ENCODE measurements around the gene TRAP1. TPM values are rescaled to one million over a fixed set of nuclear protein-coding genes. Genes with fewer than 3 reads are reported as not detected.

The TRAP1 gene
- total RNA-seq, 4 donors from 2014 or later = 75.7 to 147 (median 116) TPM

DNA sequence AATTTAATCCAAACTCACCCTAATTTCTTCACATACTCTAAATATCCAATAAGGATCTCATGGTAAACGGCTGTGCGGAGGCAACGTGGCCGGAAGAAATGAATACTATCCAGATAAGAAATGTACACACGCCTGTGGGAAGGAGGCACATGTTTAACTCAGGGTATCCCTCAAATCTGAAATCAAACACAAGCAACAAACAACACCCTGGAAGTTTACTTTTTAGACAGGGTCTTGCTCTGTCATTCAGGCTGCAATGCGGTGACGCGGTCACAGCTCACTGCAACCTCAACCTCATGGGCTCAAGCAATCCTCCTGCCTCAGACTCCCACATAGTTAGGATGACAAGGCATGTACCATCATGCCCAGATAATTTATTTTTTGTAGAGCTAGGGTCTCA lies 21.2 kb upstream of the TRAP1 start:
- H3K36me3 ChIP-seq = peaks cover 100% of the 10 kb centered on the region
- 98% methylated on average over 8 of the region's 8 CpGs for WGBS
- H3K27ac ChIP-seq = no peak overlapping the region

DNA sequence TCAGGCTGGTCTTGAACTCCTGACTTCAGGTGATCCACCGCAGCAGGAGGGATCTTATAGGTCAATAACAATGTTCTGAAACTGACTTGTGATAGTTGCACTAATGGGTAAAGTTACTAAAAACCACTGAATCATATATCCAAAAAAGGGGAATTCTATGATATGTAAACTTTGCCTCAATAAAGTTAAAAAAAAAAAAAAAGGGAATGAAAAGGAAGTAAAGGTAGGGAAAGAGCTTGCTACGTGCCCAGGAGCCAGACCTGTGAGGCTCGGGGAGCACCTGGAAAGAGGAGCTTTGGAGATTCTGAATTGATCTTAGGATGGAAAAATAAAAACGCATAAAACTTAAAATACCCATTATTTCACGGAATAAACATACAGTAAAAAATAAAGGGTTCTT lies 20.8 kb upstream of the TRAP1 start:
- Histone ChIP-seq H3K4me3 (no peak overlapping the region), H3K4me1 (no peaks in the 10 kb centered on the region), H3K36me3 (peaks cover 100% of the 10 kb centered on the region), H3K27me3 (no peaks in the 10 kb centered on the region), H3K27ac (no peak overlapping the region), H3K9me3 (no peaks in the 10 kb centered on the region)
- no peak for DNase-seq (ENCODE audit: low spot score in 2 of 2)
- WGBS = 93% methylated on average over 5 of the region's 5 CpGs
- TF ChIP-seq, protein P1, sequence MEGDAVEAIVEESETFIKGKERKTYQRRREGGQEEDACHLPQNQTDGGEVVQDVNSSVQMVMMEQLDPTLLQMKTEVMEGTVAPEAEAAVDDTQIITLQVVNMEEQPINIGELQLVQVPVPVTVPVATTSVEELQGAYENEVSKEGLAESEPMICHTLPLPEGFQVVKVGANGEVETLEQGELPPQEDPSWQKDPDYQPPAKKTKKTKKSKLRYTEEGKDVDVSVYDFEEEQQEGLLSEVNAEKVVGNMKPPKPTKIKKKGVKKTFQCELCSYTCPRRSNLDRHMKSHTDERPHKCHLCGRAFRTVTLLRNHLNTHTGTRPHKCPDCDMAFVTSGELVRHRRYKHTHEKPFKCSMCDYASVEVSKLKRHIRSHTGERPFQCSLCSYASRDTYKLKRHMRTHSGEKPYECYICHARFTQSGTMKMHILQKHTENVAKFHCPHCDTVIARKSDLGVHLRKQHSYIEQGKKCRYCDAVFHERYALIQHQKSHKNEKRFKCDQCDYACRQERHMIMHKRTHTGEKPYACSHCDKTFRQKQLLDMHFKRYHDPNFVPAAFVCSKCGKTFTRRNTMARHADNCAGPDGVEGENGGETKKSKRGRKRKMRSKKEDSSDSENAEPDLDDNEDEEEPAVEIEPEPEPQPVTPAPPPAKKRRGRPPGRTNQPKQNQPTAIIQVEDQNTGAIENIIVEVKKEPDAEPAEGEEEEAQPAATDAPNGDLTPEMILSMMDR (IDR thresholded peaks at IDR 0.05) = no peak
- TF ChIP-seq POLR2A (IDR thresholded peaks at IDR 0.05) = no peak
- TF ChIP-seq POLR2AphosphoS5 (IDR thresholded peaks at IDR 0.05) = no peak
- TF ChIP-seq EP300 (IDR thresholded peaks at IDR 0.05) = no peak

More for the DNA sequence above, 21.2 kb upstream of the TRAP1 start:
- no peaks in the 10 kb centered on the region for H3K27me3 ChIP-seq
- DNase-seq (ENCODE audit: low spot score in 2 of 2) = no peak
- no peaks in the 10 kb centered on the region for H3K9me3 ChIP-seq
- TF ChIP-seq, protein P1 (IDR thresholded peaks at IDR 0.05) = no peak
- TF ChIP-seq POLR2AphosphoS5 (IDR thresholded peaks at IDR 0.05) (no peak), POLR2A (IDR thresholded peaks at IDR 0.05) (no peak), EP300 (IDR thresholded peaks at IDR 0.05) (no peak)
- H3K4me3 ChIP-seq = no peak overlapping the region
- H3K4me1 ChIP-seq = no peaks in the 10 kb centered on the region

DNA sequence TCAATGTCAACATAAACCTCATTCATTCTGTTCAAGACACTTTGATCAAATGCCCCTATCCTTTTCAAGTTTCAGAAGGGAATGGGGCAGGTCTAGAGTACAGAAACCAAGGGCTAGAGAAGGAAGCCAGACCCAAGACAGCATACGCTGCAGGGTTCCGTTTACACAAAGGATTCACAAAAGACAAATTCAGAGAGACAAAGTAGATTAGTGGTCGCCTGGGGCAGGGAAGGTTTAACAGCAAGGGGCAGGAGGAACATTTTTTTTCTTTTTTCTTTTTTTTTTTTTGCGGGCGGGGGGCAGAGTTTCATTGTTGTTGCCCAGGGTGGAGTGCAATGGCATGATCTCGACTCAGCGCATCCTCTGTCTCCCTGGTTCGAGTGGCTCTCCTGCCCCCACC lies 19.9 kb upstream of the TRAP1 start:
- Histone ChIP-seq H3K4me1 (no peaks in the 10 kb centered on the region), H3K9me3 (no peaks in the 10 kb centered on the region), H3K27ac (no peak overlapping the region), H3K36me3 (peaks cover 100% of the 10 kb centered on the region), H3K27me3 (no peaks in the 10 kb centered on the region), H3K4me3 (no peak overlapping the region)
- 91% methylated on average over 8 of the region's 8 CpGs for WGBS
- TF ChIP-seq POLR2AphosphoS5 (IDR thresholded peaks at IDR 0.05) = no peak
- TF ChIP-seq, protein P1 (IDR thresholded peaks at IDR 0.05) = no peak
- no peak for TF ChIP-seq POLR2A (IDR thresholded peaks at IDR 0.05)
- DNase-seq (ENCODE audit: low spot score in 2 of 2) = no peak

DNA sequence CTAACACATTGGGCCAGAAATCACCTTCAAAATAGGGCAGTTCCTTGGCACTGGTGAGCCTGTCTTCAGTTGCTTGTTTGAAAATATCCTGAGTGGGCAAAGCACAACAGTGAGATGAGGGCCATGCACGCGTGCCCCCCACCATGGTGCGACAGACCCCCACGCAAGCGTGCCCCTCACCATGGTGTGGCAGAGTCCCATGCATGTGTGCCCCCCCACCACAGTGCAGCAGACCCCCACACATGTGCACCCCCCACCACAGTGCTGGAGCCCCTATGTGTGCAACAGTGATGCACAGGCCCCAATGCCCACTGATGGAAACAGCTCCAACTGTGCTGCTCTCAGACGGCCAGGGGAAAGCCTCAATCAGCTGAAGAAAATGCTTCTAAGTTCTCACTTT lies 18.8 kb upstream of the TRAP1 start:
- no peaks in the 10 kb centered on the region for H3K9me3 ChIP-seq
- TF ChIP-seq, protein P1 (IDR thresholded peaks at IDR 0.05) = no peak
- TF ChIP-seq POLR2A (IDR thresholded peaks at IDR 0.05) (no peak), POLR2AphosphoS5 (IDR thresholded peaks at IDR 0.05) (no peak), EP300 (IDR thresholded peaks at IDR 0.05) (no peak)
- 93% methylated on average over 6 of the region's 6 CpGs for WGBS
- H3K4me1 ChIP-seq = no peaks in the 10 kb centered on the region
- H3K27ac ChIP-seq = no peak overlapping the region
- peaks cover 100% of the 10 kb centered on the region for H3K36me3 ChIP-seq
- DNase-seq (ENCODE audit: low spot score in 2 of 2) = no peak
- no peak overlapping the region for H3K4me3 ChIP-seq
- no peaks in the 10 kb centered on the region for H3K27me3 ChIP-seq

DNA sequence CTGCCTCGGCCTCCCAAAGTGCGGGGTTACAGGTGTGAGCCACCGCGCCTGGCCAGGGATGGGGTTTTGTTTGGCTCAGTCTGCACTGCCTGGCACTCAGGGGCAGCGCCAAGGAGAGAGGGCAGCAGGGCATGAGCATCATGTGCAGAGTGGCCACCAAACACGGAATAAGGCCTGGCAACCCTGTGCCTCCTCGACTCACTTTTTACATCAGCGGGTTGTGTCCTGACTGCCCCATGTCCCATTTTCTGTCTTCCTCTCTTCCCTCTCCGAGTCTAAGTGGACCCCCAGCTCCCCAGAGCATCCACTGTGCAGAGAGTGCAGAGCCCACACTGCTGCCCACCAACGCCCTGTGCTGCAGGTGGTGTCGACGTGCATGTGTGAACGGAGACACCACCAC lies 18.2 kb upstream of the TRAP1 start:
- DNase-seq (ENCODE audit: low spot score in 2 of 2) = no peak
- Histone ChIP-seq H3K27me3 (no peaks in the 10 kb centered on the region), H3K4me1 (no peaks in the 10 kb centered on the region), H3K9me3 (no peaks in the 10 kb centered on the region), H3K27ac (no peak overlapping the region), H3K4me3 (no peak overlapping the region), H3K36me3 (peaks cover 100% of the 10 kb centered on the region)
- TF ChIP-seq EP300 (IDR thresholded peaks at IDR 0.05) = no peak
- TF ChIP-seq, protein P1 (IDR thresholded peaks at IDR 0.05) = no peak
- TF ChIP-seq POLR2A (IDR thresholded peaks at IDR 0.05) = no peak
- TF ChIP-seq POLR2AphosphoS5 (IDR thresholded peaks at IDR 0.05) = no peak
- WGBS = 96% methylated on average over 12 of the region's 13 CpGs

Data from suprapubic skin (tissue), 4 donors.